SJCRH30 (cell line): ENCODE results near the gene ATG4C. TPM values are rescaled to one million over a fixed set of nuclear protein-coding genes. Genes with fewer than 3 reads are reported as not detected.
"Not testable (repeated sequence)": the region's sequence is repeated elsewhere in the genome, so short reads cannot be mapped to it uniquely, and the experiment has no call there.

Source experiments
- DNase-seq, 2 experiments: peaks; one replicate each; pipeline ENCODE4 v3.0.0-alpha.2; 2015 to 2020
- H3K27ac ChIP-seq: fragments of 250-450 bp; sonication (Bioruptor Pico); 2 replicates; pipeline ENCODE4 v1.5.1; 2020; ENCODE audit warnings: mild to moderate bottlenecking, moderate library complexity
- H3K27me3 ChIP-seq: fragments of 250-450 bp; sonication (Bioruptor Pico); 2 replicates; pipeline ENCODE4 v1.5.1; 2020; ENCODE audit warnings: mild to moderate bottlenecking, moderate library complexity
- H3K36me3 ChIP-seq: fragments of 250-450 bp; sonication (Bioruptor Pico); 2 replicates; pipeline ENCODE4 v1.5.1; 2020; ENCODE audit warnings: mild to moderate bottlenecking, moderate library complexity
- H3K4me1 ChIP-seq: fragments of 250-450 bp; sonication (Bioruptor Pico); 2 replicates; pipeline ENCODE4 v1.5.1; 2020; ENCODE audit warnings: mild to moderate bottlenecking, moderate library complexity
- H3K4me3 ChIP-seq: fragments of 250-450 bp; sonication (Bioruptor Pico); 2 replicates; pipeline ENCODE4 v1.5.1; 2020; ENCODE audit warnings: mild to moderate bottlenecking, moderate library complexity
- H3K9me3 ChIP-seq: fragments of 250-450 bp; sonication (Bioruptor Pico); replicated peaks from 2 replicates; pipeline ENCODE4 v1.5.1; 2020; ENCODE audit warnings: mild to moderate bottlenecking, moderate library complexity
- total RNA-seq: library from RNA; depleted of rRNA; stranded (reverse); fragments of >200 nt; shearing (Covaris generic); gene quantifications from 2 replicates; pipeline ENCODE4 v1.2.3, GENCODE V29; 2014

ATG4C gene
- total RNA-seq, 1 experiment from 2014 or later = 31.7 TPM

- not testable (repeated sequence) for H3K4me1 ChIP-seq, H3K27ac ChIP-seq, H3K27me3 ChIP-seq, H3K4me3 ChIP-seq, H3K36me3 ChIP-seq, H3K9me3 ChIP-seq, DNase-seq
Observed at GRCh38 chr1:62762027-62762426, 21.9 kb upstream of the ATG4C start.

DNA sequence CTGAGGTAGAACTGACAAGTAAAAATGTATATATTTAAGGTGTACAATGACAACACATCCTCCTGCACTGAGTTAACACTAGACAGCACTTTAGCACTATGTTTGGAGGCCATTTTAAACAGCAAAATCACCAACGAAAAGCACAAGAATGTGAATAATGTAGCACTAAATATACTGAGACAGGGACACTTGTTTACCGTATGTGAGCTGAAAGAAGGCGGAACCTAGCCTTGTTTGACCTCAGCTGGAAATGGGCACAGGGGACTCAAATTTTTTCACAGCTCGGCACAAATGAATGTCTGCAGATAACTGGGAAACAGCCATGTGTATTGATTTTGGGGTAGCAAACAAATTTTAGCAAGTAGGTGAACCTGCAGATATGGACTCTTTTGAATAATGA lies 18.0 kb upstream of the ATG4C start:
- no peaks in the 10 kb centered on the region for H3K27me3 ChIP-seq
- DNase-seq = no peak
- H3K36me3 ChIP-seq = no peaks in the 10 kb centered on the region
- no peak overlapping the region for H3K27ac ChIP-seq
- 0 out of 2 replicates have a peak, but pooled peaks cover 3% of the 10 kb centered on the region for H3K9me3 ChIP-seq
- H3K4me1 ChIP-seq = no peaks in the 10 kb centered on the region
- no peak overlapping the region for H3K4me3 ChIP-seq

DNA sequence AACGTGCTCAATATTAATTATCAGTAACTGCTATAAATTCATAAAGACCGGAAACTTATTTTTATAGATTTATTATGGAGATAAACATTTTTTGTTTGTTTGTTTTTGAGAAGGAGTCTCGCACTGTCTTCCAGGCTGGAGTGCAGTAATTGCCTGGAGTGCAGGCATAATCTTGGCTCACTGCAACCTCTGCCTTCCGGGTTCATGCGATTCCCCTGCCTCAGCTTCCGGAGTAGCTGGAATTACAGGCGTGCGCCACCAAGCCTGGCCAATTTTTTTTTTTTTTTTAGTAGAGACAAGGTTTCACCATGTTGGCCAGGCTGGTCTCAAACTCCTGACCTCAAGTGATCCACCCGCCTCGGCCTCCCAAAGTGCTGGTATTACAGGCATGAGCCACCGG lies 15.4 kb upstream of the ATG4C start:
- not testable (repeated sequence) for H3K4me3 ChIP-seq, H3K27me3 ChIP-seq, DNase-seq, H3K36me3 ChIP-seq, H3K9me3 ChIP-seq, H3K27ac ChIP-seq, H3K4me1 ChIP-seq

DNA sequence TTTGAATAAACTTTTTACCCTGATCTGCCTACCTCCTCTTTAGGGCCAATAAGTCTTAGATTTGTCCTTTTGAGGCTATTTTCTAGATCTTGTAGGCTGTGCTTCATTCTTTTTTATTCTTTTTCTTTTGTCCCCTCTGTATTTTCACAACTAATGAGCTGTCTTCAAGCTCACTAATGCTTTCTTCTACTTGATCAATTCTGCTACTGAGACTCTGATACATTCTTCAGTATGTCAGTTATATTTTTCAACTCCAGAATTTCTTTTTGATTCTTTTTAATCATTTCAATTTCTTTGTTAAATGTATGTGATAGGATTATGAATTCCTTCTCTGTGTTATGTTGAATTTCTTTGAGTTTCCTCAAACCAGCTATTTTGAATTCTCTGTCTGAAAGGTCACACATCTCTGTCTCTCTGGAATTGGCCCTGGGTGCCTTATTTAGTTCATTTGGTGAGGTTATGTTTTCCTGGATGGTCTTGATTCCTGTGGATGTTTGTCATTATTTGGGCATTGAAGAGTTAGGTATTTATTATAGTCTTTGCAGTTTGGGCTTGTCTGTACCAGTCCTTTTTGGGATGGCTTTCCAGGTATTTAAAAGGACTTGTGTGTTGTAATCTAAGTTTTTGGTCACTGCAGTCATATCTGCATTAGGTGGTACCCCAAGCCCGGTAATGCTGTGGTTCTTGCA lies 11.2 kb upstream of the ATG4C start:
- DNase-seq = no peak
- no peaks in the 10 kb centered on the region for H3K36me3 ChIP-seq

GRCh38 chr1:62774006-62774405 lies 9.9 kb upstream of the ATG4C start:
- H3K27me3 ChIP-seq = no peaks in the 10 kb centered on the region
- peaks cover 10% of the 10 kb centered on the region; the same call in 1 of the 2 replicates for H3K9me3 ChIP-seq
- no peak overlapping the region for H3K4me3 ChIP-seq
- no peaks in the 10 kb centered on the region for H3K4me1 ChIP-seq
- no peak overlapping the region for H3K27ac ChIP-seq
- H3K36me3 ChIP-seq = no peaks in the 10 kb centered on the region
- DNase-seq = no peak

More for the DNA sequence above, 11.2 kb upstream of the ATG4C start:
- H3K4me1 ChIP-seq = no peaks in the 10 kb centered on the region
- no peaks in the 10 kb centered on the region for H3K27me3 ChIP-seq
- no peak overlapping the region for H3K27ac ChIP-seq
- no peak overlapping the region for H3K4me3 ChIP-seq
- H3K9me3 ChIP-seq = peaks cover 10% of the 10 kb centered on the region; the same call in 1 of the 2 replicates

- H3K4me3 ChIP-seq = no peak overlapping the region
- H3K9me3 ChIP-seq = peaks cover 10% of the 10 kb centered on the region; the same call in 1 of the 2 replicates
- no peak overlapping the region for H3K27ac ChIP-seq
- no peaks in the 10 kb centered on the region for H3K4me1 ChIP-seq
- no peaks in the 10 kb centered on the region for H3K36me3 ChIP-seq
- no peaks in the 10 kb centered on the region for H3K27me3 ChIP-seq
- no peak for DNase-seq
Observed at GRCh38 chr1:62774971-62775595, 8.8 kb upstream of the ATG4C start.

DNA sequence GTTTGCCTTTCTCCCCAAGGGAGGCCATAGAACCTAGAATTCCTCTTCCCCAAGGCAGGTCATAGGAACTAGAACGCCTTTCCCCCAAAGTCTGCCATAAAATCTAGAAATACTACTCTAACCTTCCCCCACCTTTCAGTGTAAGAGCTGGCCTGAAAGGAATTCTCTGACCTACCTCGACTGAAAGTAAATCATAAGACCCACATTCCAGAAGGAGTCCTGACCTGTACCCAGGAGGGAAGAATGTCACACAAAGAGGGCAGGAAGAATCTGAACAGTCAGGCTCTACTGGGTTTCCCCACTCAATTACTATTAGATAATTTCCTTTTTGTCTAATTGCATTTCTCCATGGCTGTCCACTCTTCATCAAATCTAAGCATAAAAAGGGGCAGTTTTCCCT lies 5.7 kb upstream of the ATG4C start:
- Histone ChIP-seq H3K4me3 (no peak overlapping the region), H3K36me3 (no peaks in the 10 kb centered on the region)
- no peak for DNase-seq

DNA sequence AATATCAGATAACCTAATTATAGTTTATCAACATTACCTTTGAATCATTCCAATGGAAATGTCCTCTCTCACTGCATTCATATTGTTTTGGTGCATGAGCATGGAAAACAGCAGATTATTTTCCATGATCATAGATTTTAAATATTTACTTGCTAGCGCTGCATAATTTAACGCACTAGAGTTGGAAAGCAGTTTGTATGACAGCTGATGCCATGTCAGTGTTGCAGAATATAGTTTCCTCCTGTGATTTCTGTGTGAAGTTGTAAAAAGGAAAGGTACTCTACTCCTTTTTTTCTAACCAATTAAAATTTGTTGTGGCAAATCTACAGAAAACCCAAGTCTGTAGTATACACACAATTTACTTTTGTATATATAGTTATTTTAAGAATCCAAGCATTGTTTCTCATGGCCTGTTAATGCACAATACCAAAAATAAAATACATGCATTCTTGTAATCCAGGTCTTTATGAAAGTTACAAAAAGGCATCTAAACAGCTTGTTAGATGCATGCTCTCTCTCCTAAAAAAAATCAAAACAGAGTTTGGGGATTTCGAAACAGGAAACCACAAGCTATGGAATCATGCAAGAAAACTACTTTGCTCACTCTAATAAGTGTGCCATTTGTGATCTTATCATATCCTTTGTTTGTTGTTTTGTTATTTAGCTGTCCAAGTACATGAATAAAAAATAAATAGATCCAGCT lies 1.9 kb upstream of the ATG4C start:
- DNase-seq = no peak
- no peak overlapping the region for H3K27ac ChIP-seq
- no peaks in the 10 kb centered on the region for H3K36me3 ChIP-seq
- H3K9me3 ChIP-seq = 0 out of 2 replicates have a peak, but pooled peaks cover 1% of the 10 kb centered on the region
- peaks cover 9% of the 10 kb centered on the region for H3K4me1 ChIP-seq
- H3K27me3 ChIP-seq = no peaks in the 10 kb centered on the region
- no peak overlapping the region for H3K4me3 ChIP-seq

More for the DNA sequence above, 5.7 kb upstream of the ATG4C start:
- Histone ChIP-seq H3K27ac (no peak overlapping the region), H3K9me3 (0 out of 2 replicates have a peak, but pooled peaks cover 3% of the 10 kb centered on the region), H3K27me3 (no peaks in the 10 kb centered on the region), H3K4me1 (no peaks in the 10 kb centered on the region)

DNA sequence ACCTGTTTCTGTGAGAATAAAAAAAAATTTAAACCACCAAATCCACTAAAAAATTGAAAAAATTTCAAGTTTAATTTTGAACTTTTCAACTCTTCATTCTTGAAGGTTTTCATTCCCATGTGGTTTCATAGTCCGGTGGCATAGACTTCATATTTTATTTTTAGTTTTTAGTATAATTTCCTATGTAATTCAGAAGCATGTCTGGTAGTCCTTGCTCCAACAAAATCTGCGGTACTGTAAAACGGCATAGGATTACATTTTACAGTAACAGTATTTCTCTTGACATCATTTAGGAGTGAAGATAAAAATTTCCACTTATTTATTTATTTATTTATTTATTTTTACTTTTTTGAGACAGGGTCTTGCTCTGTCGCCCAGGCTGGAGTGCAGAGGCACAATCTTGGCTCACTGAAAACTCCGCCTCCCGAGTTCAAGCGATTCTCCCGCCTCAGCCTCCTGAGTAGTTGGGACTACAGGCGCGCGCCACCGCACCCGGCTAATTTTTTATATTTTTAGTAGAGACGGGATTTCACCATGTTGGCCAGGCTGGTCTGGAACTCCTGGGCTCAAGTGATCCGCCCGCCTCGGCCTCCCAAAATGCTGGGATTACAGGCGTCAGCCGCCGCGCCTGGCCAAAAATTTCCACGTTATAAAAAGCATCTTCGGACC lies 1.3 kb upstream of the ATG4C start:
- not testable (repeated sequence) for H3K9me3 ChIP-seq, DNase-seq, H3K4me1 ChIP-seq, H3K27ac ChIP-seq, H3K36me3 ChIP-seq, H3K4me3 ChIP-seq, H3K27me3 ChIP-seq

GRCh38 chr1:62784509-62785365 lies 805 bp downstream of the ATG4C start:
- Histone ChIP-seq H3K36me3 (no peaks in the 10 kb centered on the region), H3K4me1 (peaks cover 9% of the 10 kb centered on the region), H3K9me3 (no peaks in the 10 kb centered on the region), H3K4me3 (peak overlapping the region; percentile 97), H3K27me3 (no peaks in the 10 kb centered on the region), H3K27ac (peak overlapping the region; percentile 94)
- peak in 1 of 2 experiments; percentile 31 for DNase-seq

GRCh38 chr1:62790716-62791115 lies 6.8 kb downstream of the ATG4C start:
- Histone ChIP-seq H3K9me3 (no peaks in the 10 kb centered on the region), H3K4me1 (peaks cover 4% of the 10 kb centered on the region), H3K36me3 (no peaks in the 10 kb centered on the region), H3K27ac (no peak overlapping the region), H3K27me3 (no peaks in the 10 kb centered on the region), H3K4me3 (no peak overlapping the region)
- no peak for DNase-seq

GRCh38 chr1:62794053-62794452 lies 10.1 kb downstream of the ATG4C start:
- Histone ChIP-seq H3K4me1 (no peaks in the 10 kb centered on the region), H3K4me3 (no peak overlapping the region), H3K27me3 (no peaks in the 10 kb centered on the region), H3K27ac (no peak overlapping the region), H3K36me3 (no peaks in the 10 kb centered on the region), H3K9me3 (no peaks in the 10 kb centered on the region)
- DNase-seq = no peak

- no peak for DNase-seq
- no peaks in the 10 kb centered on the region for H3K27me3 ChIP-seq
- no peak overlapping the region for H3K4me3 ChIP-seq
- H3K9me3 ChIP-seq = no peaks in the 10 kb centered on the region
- H3K27ac ChIP-seq = no peak overlapping the region
- peaks cover 4% of the 10 kb centered on the region; the same call in 1 of the 2 replicates for H3K4me1 ChIP-seq
- H3K36me3 ChIP-seq = no peaks in the 10 kb centered on the region
Observed at GRCh38 chr1:62796221-62796620, 12.3 kb downstream of the ATG4C start.

DNA sequence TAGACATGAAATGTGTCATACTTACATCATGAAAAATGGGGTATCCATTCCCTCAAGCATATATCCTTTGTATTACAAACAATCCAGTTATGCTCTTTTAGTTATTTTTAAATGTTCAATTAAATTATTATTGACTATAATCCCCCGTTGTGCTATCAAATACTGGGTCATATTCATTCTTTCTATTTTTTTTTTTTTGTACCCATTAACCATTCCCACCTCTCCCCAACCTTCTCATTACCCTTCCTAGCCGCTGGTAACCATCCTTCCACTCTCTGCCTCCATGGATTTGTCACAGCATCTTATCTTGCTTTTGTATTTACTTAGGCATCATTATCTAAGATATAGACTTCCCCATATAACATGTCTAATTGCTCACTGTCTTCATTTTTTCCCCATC lies 15.8 kb downstream of the ATG4C start:
- no peak for DNase-seq
- no peak overlapping the region for H3K27ac ChIP-seq
- 0 out of 2 replicates have a peak, but pooled peaks cover 2% of the 10 kb centered on the region for H3K36me3 ChIP-seq
- peaks cover 4% of the 10 kb centered on the region; the same call in 1 of the 2 replicates for H3K4me1 ChIP-seq
- no peaks in the 10 kb centered on the region for H3K27me3 ChIP-seq
- H3K4me3 ChIP-seq = no peak overlapping the region
- H3K9me3 ChIP-seq = no peaks in the 10 kb centered on the region
